Lower leg skin (tissue), 3 donors: ENCODE measurements around the gene BABAM1.

Experiments
- POLR2A ChIP-seq, 2 donors: fragments of 450-650 bp; IDR thresholded peaks; one replicate each; pipeline ENCODE4 v1.6.1; 2016 to 2017; ENCODE audit warnings: antibody characterized with exemption in 2 of 2, mild to moderate bottlenecking in 1 of 2, moderate library complexity in 1 of 2
- TF ChIP-seq, protein P1 (sequence below), 3 donors: fragments of 450-650 bp; IDR thresholded peaks; one replicate each; pipeline ENCODE4 v1.5.1; 2016; ENCODE audit warnings: antibody characterized with exemption in 3 of 3, mild to moderate bottlenecking in 3 of 3, moderate library complexity in 2 of 3

DNA sequence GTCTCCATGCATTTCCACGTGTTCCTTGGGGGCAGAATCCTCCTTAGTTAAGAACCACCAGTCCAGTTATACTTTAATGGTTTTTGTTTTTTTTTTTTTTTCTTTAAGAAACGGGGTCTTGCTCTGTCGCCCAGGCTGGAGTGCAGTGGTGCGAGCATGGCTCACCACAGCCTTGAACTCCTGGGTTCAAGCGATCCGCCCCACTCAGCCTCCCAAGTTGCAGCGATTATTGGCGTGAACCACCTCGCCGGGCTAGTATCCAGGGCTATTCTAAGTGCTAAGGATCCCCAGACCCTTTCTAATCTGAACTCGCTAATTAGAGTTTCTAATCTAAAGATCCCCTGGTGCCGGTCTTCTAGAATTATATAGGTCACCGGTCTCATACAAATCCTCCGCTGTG, 26.4 kb downstream of the BABAM1 start:
- TF ChIP-seq POLR2A (IDR thresholded peaks at IDR 0.05), result no peak
- TF ChIP-seq, protein P1, sequence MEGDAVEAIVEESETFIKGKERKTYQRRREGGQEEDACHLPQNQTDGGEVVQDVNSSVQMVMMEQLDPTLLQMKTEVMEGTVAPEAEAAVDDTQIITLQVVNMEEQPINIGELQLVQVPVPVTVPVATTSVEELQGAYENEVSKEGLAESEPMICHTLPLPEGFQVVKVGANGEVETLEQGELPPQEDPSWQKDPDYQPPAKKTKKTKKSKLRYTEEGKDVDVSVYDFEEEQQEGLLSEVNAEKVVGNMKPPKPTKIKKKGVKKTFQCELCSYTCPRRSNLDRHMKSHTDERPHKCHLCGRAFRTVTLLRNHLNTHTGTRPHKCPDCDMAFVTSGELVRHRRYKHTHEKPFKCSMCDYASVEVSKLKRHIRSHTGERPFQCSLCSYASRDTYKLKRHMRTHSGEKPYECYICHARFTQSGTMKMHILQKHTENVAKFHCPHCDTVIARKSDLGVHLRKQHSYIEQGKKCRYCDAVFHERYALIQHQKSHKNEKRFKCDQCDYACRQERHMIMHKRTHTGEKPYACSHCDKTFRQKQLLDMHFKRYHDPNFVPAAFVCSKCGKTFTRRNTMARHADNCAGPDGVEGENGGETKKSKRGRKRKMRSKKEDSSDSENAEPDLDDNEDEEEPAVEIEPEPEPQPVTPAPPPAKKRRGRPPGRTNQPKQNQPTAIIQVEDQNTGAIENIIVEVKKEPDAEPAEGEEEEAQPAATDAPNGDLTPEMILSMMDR (IDR thresholded peaks at IDR 0.05), result no peak
